Astrocyte of the cerebellum (primary cell): ENCODE measurements around the gene HCN1.
"Not testable (repeated sequence)": the region's sequence is repeated elsewhere in the genome, so short reads cannot be mapped to it uniquely, and the experiment has no call there.

Source experiments
- DNase-seq: peaks from one replicate; pipeline ENCODE4 v3.0.0-alpha.2; 2011; ENCODE audit warnings: low read depth
- H3K4me3 ChIP-seq: 2 replicates; pipeline ENCODE4 v1.5.1; 2011; ENCODE audit warnings: mild to moderate bottlenecking, low read depth, low read length, moderate library complexity
- CTCF ChIP-seq: IDR thresholded peaks from 2 replicates; pipeline ENCODE4 v1.5.1; 2012; ENCODE audit warnings: low read length, low read depth, moderate library complexity, mild to moderate bottlenecking; ENCODE audit errors: missing control alignments
- in situ Hi-C: cut with HindIII; loops from 2 replicates; pipeline ENCODE4 v1.10.0; 2017; ENCODE audit warnings: low sequenced_read_pairs

HCN1 gene

GRCh38 chr5:45491368-45491767 is 204.8 kb downstream of the HCN1 start:
- DNase-seq, result no peak
- TF ChIP-seq CTCF, result no peak
- no peak overlapping the region for H3K4me3 ChIP-seq
- in situ Hi-C loops, result no loop called here

GRCh38 chr5:45484781-45485180 is 211.4 kb downstream of the HCN1 start:
- TF ChIP-seq CTCF, result no peak
- DNase-seq, result no peak
- in situ Hi-C loops, result no loop called here
- H3K4me3 ChIP-seq, result no peak overlapping the region

GRCh38 chr5:45454114-45454513 is 242.1 kb downstream of the HCN1 start:
- TF ChIP-seq CTCF, result no peak
- DNase-seq, result peak; percentile 22
- in situ Hi-C loops, result no loop called here
- H3K4me3 ChIP-seq, result no peak overlapping the region

- DNase-seq, in situ Hi-C loops, H3K4me3 ChIP-seq: not testable (repeated sequence)
These were observed 251.3 kb downstream of the HCN1 start for GRCh38 chr5:45444856-45445255.

GRCh38 chr5:45440466-45440865 is 255.7 kb downstream of the HCN1 start:
- no peak overlapping the region for H3K4me3 ChIP-seq
- no peak for TF ChIP-seq CTCF
- in situ Hi-C loops, result no loop called here
- DNase-seq, result no peak

- H3K4me3 ChIP-seq, result no peak overlapping the region
- DNase-seq, result no peak
- TF ChIP-seq CTCF, result no peak
- in situ Hi-C loops, result no loop called here
These were observed 258.4 kb downstream of the HCN1 start for GRCh38 chr5:45437752-45438151.

GRCh38 chr5:45417285-45417998 is 278.7 kb downstream of the HCN1 start:
- H3K4me3 ChIP-seq, result no peak overlapping the region
- no peak for DNase-seq
- in situ Hi-C loops, result no loop called here
- no peak for TF ChIP-seq CTCF
